GM12878 (cell line): ENCODE measurements around the gene SPOP. TPM values are rescaled to one million over a fixed set of nuclear protein-coding genes. Genes with fewer than 3 reads are reported as not detected.

ENCODE experiments used
- ATAC-seq: fragments of 200-7000 bp; cut with Tn5 transposase; 3 replicates; pipeline ENCODE4 v1.9.1; 2020; ENCODE audit warnings: mild to moderate bottlenecking, moderate library complexity
- BruUV-seq: library from RNA; stranded (reverse); fragments of 400-500 nt; replicated peaks from 2 replicates; lab custom pipeline; 2021; lab: Mats Ljungman, UMichigan
- CTCF ChIA-PET: fragments of 300-600 bp; sonication (Branson Sonifier 250); formaldehyde crosslinking; extraction: SDS; loops from one replicate; lab custom pipeline; 2021; ENCODE audit warnings: inconsistent platforms; lab: Yijun Ruan, JAX
- POLR2A ChIA-PET: fragments of 350-600 bp; formaldehyde crosslinking; extraction: SDS; loops from one replicate; lab custom pipeline; 2021; ENCODE audit warnings: inconsistent platforms; lab: Charles Lee
- RAD21 ChIA-PET: fragments of 300-600 bp; sonication (Branson Sonifier 250); formaldehyde crosslinking; loops from one replicate; lab custom pipeline; 2023; ENCODE audit warnings: antibody characterized with exemption; ENCODE audit not compliant: unreplicated experiment; lab: Charles Lee
- SMC1A ChIA-PET: fragments of 300-600 bp; sonication (Branson Sonifier 250); formaldehyde crosslinking; loops from one replicate; lab custom pipeline; 2023; ENCODE audit not compliant: unreplicated experiment, uncharacterized antibody; lab: Charles Lee
- DNase-seq: peaks from one replicate; pipeline ENCODE4 v3.0.0-alpha.2; 2011; ENCODE audit warnings: low read depth, low spot score
- FAIRE-seq: peaks from 3 replicates; lab custom pipeline; 2011; peaks lifted over from hg19 to GRCh38; lab: Jason Lieb, UNC
- H2AFZ ChIP-seq: 2 replicates; pipeline ENCODE4 v1.6.0; 2011; ENCODE audit warnings: low read depth, low read length, control low read depth; ENCODE audit not compliant: control insufficient read depth
- H3K27ac ChIP-seq: 2 replicates; pipeline ENCODE4 v1.5.1; 2011; ENCODE audit warnings: control low read depth; ENCODE audit not compliant: control insufficient read depth, insufficient read depth
- H3K27me3 ChIP-seq, 2 experiments: replicated peaks in 1 of 2; 2 replicates each; pipeline versions ENCODE4 v1.6.0 to v1.6.1; 2011; ENCODE audit warnings: low read length in 1 of 2; ENCODE audit not compliant: control insufficient read depth in 2 of 2, insufficient read depth in 2 of 2
- H3K36me3 ChIP-seq, 2 experiments: 2 replicates each; pipeline ENCODE4 v1.5.1; 2011; ENCODE audit warnings: low read length in 1 of 2; ENCODE audit not compliant: control insufficient read depth in 2 of 2, insufficient read depth in 2 of 2
- H3K4me1 ChIP-seq: 2 replicates; pipeline ENCODE4 v1.6.1; 2011; ENCODE audit warnings: mild to moderate bottlenecking, low read length, moderate library complexity, mixed read lengths; ENCODE audit not compliant: control insufficient read depth, insufficient read depth
- H3K4me2 ChIP-seq: 2 replicates; pipeline ENCODE4 v1.6.0; 2011; ENCODE audit warnings: control low read depth; ENCODE audit not compliant: control insufficient read depth, insufficient read depth
- H3K4me3 ChIP-seq: fragments of 200-600 bp; sonication (generic); 2 replicates; pipeline ENCODE4 v1.5.1; 2016
- H3K79me2 ChIP-seq: 2 replicates; pipeline ENCODE4 v1.6.0; 2011; ENCODE audit warnings: low read length; ENCODE audit not compliant: control insufficient read depth, insufficient read depth
- H3K9ac ChIP-seq: 2 replicates; pipeline ENCODE4 v1.8.0; 2011; ENCODE audit warnings: low read length, control low read depth, mixed read lengths; ENCODE audit not compliant: control insufficient read depth, insufficient read depth
- H3K9me3 ChIP-seq: replicated peaks from 3 replicates; pipeline ENCODE4 v1.5.1; 2011; ENCODE audit warnings: mild to moderate bottlenecking, low read length; ENCODE audit not compliant: control insufficient read depth, insufficient read depth
- H4K20me1 ChIP-seq: 2 replicates; pipeline ENCODE4 v1.6.0; 2011; ENCODE audit not compliant: control insufficient read depth, insufficient read depth
- GABPA ChIP-seq: IDR thresholded peaks from 2 replicates; pipeline ENCODE4 v1.6.1; 2014; ENCODE audit warnings: antibody characterized with exemption, low read depth, mild to moderate bottlenecking, inconsistent platforms
- RBBP5 ChIP-seq: fragments of 200-600 bp; sonication (generic); conservative IDR thresholded peaks from 2 replicates; pipeline ENCODE4 v1.6.1; 2016
- RUNX3 ChIP-seq: IDR thresholded peaks from 2 replicates; pipeline ENCODE4 v1.6.1; 2012; ENCODE audit warnings: low read length, inconsistent platforms
- WGBS: methylation state at CpG from one replicate; pipeline ENCODE4 v1.1.6; 2016; ENCODE audit warnings: low lambda C conversion rate; ENCODE audit not compliant: insufficient replicate concordance, insufficient coverage; ENCODE audit errors: missing lambda C conversion rate; 5-methylcytosine and 5-hydroxymethylcytosine counted together
- in situ Hi-C: fragments of 300-500 bp; cut with MboI; formaldehyde crosslinking; loops from 9 replicates; pipeline ENCODE4 v1.14.3; 2018; ENCODE audit warnings: mixed read lengths
- intact Hi-C: fragments of 100-400 bp; cut with micrococcal nuclease; formaldehyde crosslinking; loops from one replicate; pipeline ENCODE4 v1.14.2; 2022; ENCODE audit not compliant: unreplicated experiment
- polyA plus RNA-seq, 11 experiments: library from polyadenylated mRNA; depleted of rRNA in 4 of 11; unstranded in 6 of 11; stranded (reverse) in 5 of 11; fragments of >200 nt; fragmentation: Nextera tagmentation in 4 of 11; fragmentation: Illumina TruSeq in 1 of 11; extraction: Ambion mirVana in 4 of 11; extraction: Trizol in 1 of 11; gene quantifications; 1 replicate in 1 of 11; 2 replicates in 10 of 11; pipeline versions ENCODE4 v1.2.1 to v1.2.3, GENCODE V29; 2011 to 2016; ENCODE audit warnings: inconsistent platforms in 2 of 11, missing spikeins in 2 of 11, low read depth in 1 of 11
- total RNA-seq, 4 experiments: library from RNA; depleted of rRNA in 3 of 4; stranded (reverse); fragments of >200 nt in 3 of 4; fragmentation: Illumina TruSeq in 1 of 4; extraction: Trizol in 1 of 4; gene quantifications; 2 replicates each; pipeline versions ENCODE4 v1.2.1 to v1.2.3, GENCODE V29; 2013 to 2021
- TF ChIP-seq, protein P1 (sequence below): fragments of 450-650 bp; formaldehyde crosslinking; IDR thresholded peaks from 2 replicates; pipeline ENCODE4 v1.5.0; 2022; ENCODE audit warnings: mild to moderate bottlenecking, missing genetic modification characterization
- TF ChIP-seq, protein P2 (sequence below), 3 experiments: IDR thresholded peaks in 2 of 3; conservative IDR thresholded peaks in 1 of 3; 2 replicates each; pipeline ENCODE4 v1.5.1; 2011; ENCODE audit warnings: low read depth in 3 of 3, low read length in 3 of 3, mild to moderate bottlenecking in 3 of 3, control low read depth in 2 of 3, moderate library complexity in 2 of 3, inconsistent platforms in 1 of 3, mixed read lengths in 1 of 3; ENCODE audit not compliant: control insufficient read depth in 2 of 3, insufficient read depth in 1 of 3; ENCODE audit errors: extremely low read depth in 1 of 3

Gene SPOP
- total and polyA plus RNA-seq, 10 of the 15 experiments (the other 5 are each of a cell fraction or from before 2014, with no cell fraction given) = 35.1 to 80.4 (median 44.7) TPM

DNA sequence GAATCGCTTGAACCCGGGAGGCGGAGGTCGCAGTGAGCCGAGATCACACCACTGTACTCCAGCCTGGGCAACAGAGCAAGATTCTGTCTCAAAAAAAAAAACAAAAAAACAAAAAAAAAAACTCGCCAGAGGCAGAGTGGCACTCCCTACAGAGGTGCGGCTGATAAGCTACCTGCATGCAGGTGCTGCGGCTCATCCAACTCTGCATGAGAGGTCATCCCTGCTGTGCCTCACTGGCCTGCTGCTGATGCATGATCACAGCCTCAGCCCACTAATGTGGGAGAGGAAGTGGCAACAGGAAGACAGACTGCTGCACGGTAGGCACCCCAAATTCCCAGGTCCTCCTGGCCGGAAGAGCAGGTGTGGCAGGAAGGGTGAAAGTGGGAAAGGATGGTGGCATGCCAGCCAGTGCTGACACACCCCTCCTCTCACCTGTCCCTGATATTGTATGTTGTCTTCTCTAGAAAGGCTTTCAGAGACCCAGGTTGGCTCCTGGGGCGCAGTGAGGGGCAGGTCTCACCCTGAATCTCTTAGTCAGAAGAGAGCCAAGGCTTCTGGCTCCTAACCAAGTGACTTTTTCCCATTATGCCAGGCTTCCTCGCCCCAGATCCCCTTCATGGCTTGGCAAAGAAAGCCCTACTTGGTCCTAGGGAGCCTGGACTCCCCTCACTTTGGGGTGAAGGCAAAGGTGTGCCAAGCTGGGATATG is 90.4 kb downstream of the SPOP start (continued):
- TF ChIP-seq RUNX3 = no peak
- no peak for TF ChIP-seq GABPA
- TF ChIP-seq, protein P1, sequence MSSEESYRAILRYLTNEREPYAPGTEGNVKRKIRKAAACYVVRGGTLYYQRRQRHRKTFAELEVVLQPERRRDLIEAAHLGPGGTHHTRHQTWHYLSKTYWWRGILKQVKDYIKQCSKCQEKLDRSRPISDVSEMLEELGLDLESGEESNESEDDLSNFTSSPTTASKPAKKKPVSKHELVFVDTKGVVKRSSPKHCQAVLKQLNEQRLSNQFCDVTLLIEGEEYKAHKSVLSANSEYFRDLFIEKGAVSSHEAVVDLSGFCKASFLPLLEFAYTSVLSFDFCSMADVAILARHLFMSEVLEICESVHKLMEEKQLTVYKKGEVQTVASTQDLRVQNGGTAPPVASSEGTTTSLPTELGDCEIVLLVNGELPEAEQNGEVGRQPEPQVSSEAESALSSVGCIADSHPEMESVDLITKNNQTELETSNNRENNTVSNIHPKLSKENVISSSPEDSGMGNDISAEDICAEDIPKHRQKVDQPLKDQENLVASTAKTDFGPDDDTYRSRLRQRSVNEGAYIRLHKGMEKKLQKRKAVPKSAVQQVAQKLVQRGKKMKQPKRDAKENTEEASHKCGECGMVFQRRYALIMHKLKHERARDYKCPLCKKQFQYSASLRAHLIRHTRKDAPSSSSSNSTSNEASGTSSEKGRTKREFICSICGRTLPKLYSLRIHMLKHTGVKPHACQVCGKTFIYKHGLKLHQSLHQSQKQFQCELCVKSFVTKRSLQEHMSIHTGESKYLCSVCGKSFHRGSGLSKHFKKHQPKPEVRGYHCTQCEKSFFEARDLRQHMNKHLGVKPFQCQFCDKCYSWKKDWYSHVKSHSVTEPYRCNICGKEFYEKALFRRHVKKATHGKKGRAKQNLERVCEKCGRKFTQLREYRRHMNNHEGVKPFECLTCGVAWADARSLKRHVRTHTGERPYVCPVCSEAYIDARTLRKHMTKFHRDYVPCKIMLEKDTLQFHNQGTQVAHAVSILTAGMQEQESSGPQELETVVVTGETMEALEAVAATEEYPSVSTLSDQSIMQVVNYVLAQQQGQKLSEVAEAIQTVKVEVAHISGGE = no peak

DNA sequence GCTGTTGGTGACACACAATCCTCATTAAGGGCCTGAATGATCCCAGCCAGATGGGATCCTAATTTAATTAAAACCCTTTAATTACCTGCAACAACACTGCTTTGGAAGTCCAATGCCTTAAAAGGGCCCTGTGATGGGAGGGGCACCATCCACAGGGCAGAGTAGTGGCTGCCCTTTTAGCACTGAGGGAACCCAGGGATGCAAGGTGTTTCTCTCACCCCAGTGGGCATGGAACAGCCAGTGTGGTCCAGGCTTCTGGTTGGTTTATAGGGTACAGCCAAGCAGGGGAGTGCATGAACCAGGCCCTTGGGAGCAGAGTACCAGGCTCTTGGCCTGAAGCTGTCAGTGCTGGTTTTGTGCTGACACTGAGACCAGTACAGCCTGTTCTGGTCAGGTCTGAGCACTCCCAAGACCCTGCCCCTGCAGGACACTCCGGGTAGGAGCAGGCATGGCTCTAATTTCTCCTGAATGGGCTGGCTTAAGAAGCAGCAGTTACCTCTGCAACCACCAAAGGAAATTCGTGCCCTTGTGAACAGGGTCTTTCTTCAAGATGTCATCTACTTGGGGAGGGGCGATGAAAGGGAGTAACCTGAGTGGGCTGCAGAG is 92.4 kb downstream of the SPOP start:
- Histone ChIP-seq H3K4me3 (no peak overlapping the region), H3K4me1 (no peaks in the 10 kb centered on the region), H3K9me3 (no peaks in the 10 kb centered on the region), H3K27me3 (no peaks in the 10 kb centered on the region), H3K9ac (no peak overlapping the region), H4K20me1 (no peaks in the 10 kb centered on the region), H3K79me2 (no peaks in the 10 kb centered on the region), H3K27ac (no peak overlapping the region), H2AFZ (no peak overlapping the region), H3K4me2 (no peak overlapping the region), H3K36me3 (no peaks in the 10 kb centered on the region)
- ChIA-PET POLR2A (no interaction called here), SMC1A (no interaction called here), CTCF (no interaction called here), RAD21 (no interaction called here)
- intact Hi-C loops (no loop called here), in situ Hi-C loops (no loop called here)
- BruUV-seq = no TSS peak
- ATAC-seq (peak; percentile 70), FAIRE-seq (no peak), DNase-seq (no peak)
- TF ChIP-seq, protein P2, sequence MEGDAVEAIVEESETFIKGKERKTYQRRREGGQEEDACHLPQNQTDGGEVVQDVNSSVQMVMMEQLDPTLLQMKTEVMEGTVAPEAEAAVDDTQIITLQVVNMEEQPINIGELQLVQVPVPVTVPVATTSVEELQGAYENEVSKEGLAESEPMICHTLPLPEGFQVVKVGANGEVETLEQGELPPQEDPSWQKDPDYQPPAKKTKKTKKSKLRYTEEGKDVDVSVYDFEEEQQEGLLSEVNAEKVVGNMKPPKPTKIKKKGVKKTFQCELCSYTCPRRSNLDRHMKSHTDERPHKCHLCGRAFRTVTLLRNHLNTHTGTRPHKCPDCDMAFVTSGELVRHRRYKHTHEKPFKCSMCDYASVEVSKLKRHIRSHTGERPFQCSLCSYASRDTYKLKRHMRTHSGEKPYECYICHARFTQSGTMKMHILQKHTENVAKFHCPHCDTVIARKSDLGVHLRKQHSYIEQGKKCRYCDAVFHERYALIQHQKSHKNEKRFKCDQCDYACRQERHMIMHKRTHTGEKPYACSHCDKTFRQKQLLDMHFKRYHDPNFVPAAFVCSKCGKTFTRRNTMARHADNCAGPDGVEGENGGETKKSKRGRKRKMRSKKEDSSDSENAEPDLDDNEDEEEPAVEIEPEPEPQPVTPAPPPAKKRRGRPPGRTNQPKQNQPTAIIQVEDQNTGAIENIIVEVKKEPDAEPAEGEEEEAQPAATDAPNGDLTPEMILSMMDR (IDR thresholded peaks at IDR 0.05 in 2 of 3, conservative IDR thresholded peaks at IDR 0.05 in 1 of 3; ENCODE audit: control insufficient read depth in 2 of 3, extremely low read depth in 1 of 3, insufficient read depth in 1 of 3, low read depth in 3 of 3, low read length in 3 of 3) = 0 out of 6 replicates have a peak, but pooled peaks of 2 of the 3 experiments have one; percentile 12 to 15
- TF ChIP-seq RBBP5 = no peak
- WGBS = 52% methylated on average over 3 of the region's 3 CpGs
